ENCODE data around the gene MRPL51. TPM values are rescaled to one million over a fixed set of nuclear protein-coding genes. Genes with fewer than 3 reads are reported as not detected.
"Not testable (repeated sequence)": the region's sequence is repeated elsewhere in the genome, so short reads cannot be mapped to it uniquely, and the experiment has no call there.

Gene MRPL51
- polyA plus RNA-seq, 1 experiment, result 53.4 TPM

- H3K4me3 ChIP-seq (ENCODE audit: low read depth, low read length); POLR2A ChIA-PET; DNase-seq (ENCODE audit: low read depth); H3K27me3 ChIP-seq (ENCODE audit: control insufficient read depth, insufficient read depth, low read length): not testable (repeated sequence)
- peaks cover 22% of the 10 kb centered on the region for H3K36me3 ChIP-seq (ENCODE audit: control insufficient read depth, insufficient read depth, low read length)
- CTCF ChIA-PET, result interaction anchor here (1.8 to 2.3 kb wide), 5 partner anchors 10 to 154 kb away, joined by 4 to 62 read pairs (median 16); no protein-coding TSS in a partner anchor
Observed at GRCh38 chr12:6466751-6467150, 26.3 kb downstream of the MRPL51 start.

GRCh38 chr12:6466184-6466573, 26.9 kb downstream of the MRPL51 start:
- TF ChIP-seq, protein P1, sequence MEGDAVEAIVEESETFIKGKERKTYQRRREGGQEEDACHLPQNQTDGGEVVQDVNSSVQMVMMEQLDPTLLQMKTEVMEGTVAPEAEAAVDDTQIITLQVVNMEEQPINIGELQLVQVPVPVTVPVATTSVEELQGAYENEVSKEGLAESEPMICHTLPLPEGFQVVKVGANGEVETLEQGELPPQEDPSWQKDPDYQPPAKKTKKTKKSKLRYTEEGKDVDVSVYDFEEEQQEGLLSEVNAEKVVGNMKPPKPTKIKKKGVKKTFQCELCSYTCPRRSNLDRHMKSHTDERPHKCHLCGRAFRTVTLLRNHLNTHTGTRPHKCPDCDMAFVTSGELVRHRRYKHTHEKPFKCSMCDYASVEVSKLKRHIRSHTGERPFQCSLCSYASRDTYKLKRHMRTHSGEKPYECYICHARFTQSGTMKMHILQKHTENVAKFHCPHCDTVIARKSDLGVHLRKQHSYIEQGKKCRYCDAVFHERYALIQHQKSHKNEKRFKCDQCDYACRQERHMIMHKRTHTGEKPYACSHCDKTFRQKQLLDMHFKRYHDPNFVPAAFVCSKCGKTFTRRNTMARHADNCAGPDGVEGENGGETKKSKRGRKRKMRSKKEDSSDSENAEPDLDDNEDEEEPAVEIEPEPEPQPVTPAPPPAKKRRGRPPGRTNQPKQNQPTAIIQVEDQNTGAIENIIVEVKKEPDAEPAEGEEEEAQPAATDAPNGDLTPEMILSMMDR (IDR thresholded peaks at IDR 0.05; ENCODE audit: insufficient read depth, low read depth, low read length), result no peak
- POLR2A ChIA-PET, result no interaction called here
- H3K4me3 ChIP-seq (ENCODE audit: low read depth, low read length), result no peak overlapping the region
- peaks cover 27% of the 10 kb centered on the region for H3K36me3 ChIP-seq (ENCODE audit: control insufficient read depth, insufficient read depth, low read length)
- no peaks in the 10 kb centered on the region for H3K27me3 ChIP-seq (ENCODE audit: control insufficient read depth, insufficient read depth, low read length)
- DNase-seq (ENCODE audit: low read depth), result no peak
- CTCF ChIA-PET, result interaction anchor here (0.7 to 2.3 kb wide), 35 partner anchors 9 to 187 kb away, joined by 3 to 62 read pairs (median 5); partner anchors contain the start of genes CD27 and TAPBPL

DNA sequence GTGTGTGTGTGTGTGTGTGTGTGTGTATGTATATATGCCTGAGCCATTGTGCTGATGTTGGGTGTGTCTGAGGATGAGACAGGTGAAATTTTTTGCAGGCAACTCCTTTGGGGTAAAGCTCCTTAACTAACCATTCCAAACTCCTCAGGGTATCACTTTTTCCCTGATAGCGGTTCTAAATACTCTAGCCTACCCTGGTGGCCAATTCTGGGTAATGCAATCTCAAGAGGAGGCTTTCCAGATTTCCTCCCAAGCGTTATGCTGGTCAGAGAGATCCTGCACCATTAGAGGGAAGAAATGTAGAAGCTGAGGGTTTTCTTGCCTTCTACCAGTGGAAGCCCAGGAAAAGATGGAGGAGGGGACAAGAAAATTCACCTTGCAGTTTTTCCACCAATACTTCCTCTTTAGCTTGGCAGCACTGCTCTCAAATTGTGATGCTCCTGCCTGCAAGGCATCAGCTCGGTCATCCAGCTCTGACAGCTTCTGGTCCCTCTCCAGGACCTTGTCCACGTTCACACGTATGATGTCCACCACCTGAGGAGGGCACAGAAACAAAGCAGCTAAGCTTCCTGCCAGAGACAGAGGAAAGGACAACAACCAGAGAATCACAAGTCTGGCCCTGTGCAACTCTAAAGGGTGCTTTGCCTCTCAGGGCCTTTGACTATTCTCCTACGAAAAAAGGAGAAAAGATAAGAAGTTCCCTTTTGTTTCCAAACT, 27.4 kb downstream of the MRPL51 start:
- Histone ChIP-seq H3K27me3 (ENCODE audit: control insufficient read depth, insufficient read depth, low read length) (no peaks in the 10 kb centered on the region), H3K36me3 (ENCODE audit: control insufficient read depth, insufficient read depth, low read length) (peaks cover 33% of the 10 kb centered on the region), H3K4me3 (ENCODE audit: low read depth, low read length) (no peak overlapping the region)
- TF ChIP-seq, protein P1 (IDR thresholded peaks at IDR 0.05; ENCODE audit: insufficient read depth, low read depth, low read length), result peak; percentile 94
- ChIA-PET CTCF (interaction anchor here (0.6 to 2.3 kb wide), 51 partner anchors 9 to 477 kb away, joined by 3 to 62 read pairs (median 4); partner anchors contain the start of genes CD27, MRPL51 and TAPBPL), POLR2A (interaction anchor here (0.7 to 1.0 kb wide), 2 partner anchors 81 to 143 kb away, joined by 7 to 8 read pairs; partner anchors contain the start of gene LTBR)
- DNase-seq (ENCODE audit: low read depth), result no peak

GRCh38 chr12:6464531-6464930, 28.5 kb downstream of the MRPL51 start:
- TF ChIP-seq, protein P1 (IDR thresholded peaks at IDR 0.05; ENCODE audit: insufficient read depth, low read depth, low read length), result no peak
- CTCF ChIA-PET, result interaction anchor here (0.8 to 2.3 kb wide), 25 partner anchors 8 to 475 kb away, joined by 3 to 62 read pairs (median 5); partner anchors contain the start of genes CD27, MRPL51 and TAPBPL
- Histone ChIP-seq H3K36me3 (ENCODE audit: control insufficient read depth, insufficient read depth, low read length) (peaks cover 35% of the 10 kb centered on the region), H3K4me3 (ENCODE audit: low read depth, low read length) (no peak overlapping the region), H3K27me3 (ENCODE audit: control insufficient read depth, insufficient read depth, low read length) (no peaks in the 10 kb centered on the region)
- no peak for DNase-seq (ENCODE audit: low read depth)
- POLR2A ChIA-PET, result interaction anchor here (0.6 to 0.7 kb wide), 2 partner anchors 80 to 403 kb away, joined by 4 to 7 read pairs; partner anchors contain the start of genes LTBR and TPI1

DNA sequence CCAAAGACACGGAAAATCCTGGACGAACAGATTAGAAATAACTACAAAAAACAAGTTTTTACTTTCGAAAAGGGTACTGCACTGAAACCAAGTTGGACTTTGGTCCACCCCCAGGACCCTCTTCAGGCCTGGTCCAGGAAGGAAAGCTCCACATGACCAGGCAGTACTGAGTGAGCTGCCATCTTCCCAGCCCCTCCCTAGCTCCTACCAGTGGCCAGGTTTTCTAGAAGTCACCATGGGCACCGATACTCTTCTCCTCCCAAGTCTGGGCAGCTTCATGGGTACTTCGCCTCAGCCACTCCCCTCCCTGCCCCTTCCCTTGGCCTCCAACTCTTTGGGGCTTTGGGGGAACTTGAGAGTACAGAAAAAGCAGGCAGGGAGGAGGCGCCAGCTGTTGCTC, 29.2 kb downstream of the MRPL51 start:
- Histone ChIP-seq H3K27me3 (ENCODE audit: control insufficient read depth, insufficient read depth, low read length) (no peaks in the 10 kb centered on the region), H3K4me3 (ENCODE audit: low read depth, low read length) (no peak overlapping the region), H3K36me3 (ENCODE audit: control insufficient read depth, insufficient read depth, low read length) (peaks cover 35% of the 10 kb centered on the region)
- DNase-seq (ENCODE audit: low read depth), result no peak
- ChIA-PET CTCF (interaction anchor here (0.8 to 1.7 kb wide), 3 partner anchors 40 to 129 kb away, joined by 3 to 6 read pairs (median 4); no protein-coding TSS in a partner anchor), POLR2A (no interaction called here)
- TF ChIP-seq, protein P1 (IDR thresholded peaks at IDR 0.05; ENCODE audit: insufficient read depth, low read depth, low read length), result no peak
